ENCODE measurements around the gene ATG9A.

ATG9A gene

DNA sequence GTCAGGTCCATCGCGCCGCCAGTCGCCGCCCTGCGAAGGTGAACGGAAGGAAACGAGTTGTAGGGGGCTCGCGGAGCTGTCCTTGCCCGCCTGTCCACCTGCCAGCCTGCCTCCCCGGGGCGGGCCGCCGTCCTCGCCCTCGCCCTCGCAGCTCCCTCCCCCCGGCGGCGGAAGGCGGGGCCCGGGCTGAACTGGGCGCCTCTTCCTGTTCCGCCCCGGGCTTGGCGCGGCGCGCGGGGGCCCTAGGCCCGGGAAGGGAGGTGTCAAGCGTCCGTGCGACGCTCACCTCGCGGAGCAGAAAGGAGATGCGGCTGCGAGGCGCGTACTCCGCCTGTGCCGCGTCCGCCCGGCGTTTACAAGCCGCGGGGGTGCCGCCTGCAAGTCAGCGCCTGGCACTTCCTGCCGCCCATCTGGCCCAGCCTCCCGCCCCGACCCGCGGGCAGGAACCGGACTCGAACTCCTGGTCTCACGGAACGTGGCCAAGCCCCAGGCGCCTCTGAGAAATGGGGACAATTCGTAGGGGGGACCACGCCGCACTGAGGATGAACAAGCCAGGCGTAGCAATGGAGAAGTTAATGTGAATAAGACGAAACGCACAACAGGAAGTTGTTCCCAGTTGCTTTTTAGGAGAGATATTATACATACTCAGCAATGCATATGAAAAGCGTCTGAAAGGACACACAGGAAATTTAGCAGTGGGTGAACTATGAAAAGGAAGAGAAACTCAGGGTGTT lies 52.5 kb downstream of the ATG9A start, which contains the start of gene CNPPD1:
CNPPD1 (minus strand) TSS at position 108 of the 734 bp plus-strand sequence; CDS start at position 11, 97 bp downstream.
- DNase-seq (ENCODE audit: low spot score): peak; percentile 95

DNA sequence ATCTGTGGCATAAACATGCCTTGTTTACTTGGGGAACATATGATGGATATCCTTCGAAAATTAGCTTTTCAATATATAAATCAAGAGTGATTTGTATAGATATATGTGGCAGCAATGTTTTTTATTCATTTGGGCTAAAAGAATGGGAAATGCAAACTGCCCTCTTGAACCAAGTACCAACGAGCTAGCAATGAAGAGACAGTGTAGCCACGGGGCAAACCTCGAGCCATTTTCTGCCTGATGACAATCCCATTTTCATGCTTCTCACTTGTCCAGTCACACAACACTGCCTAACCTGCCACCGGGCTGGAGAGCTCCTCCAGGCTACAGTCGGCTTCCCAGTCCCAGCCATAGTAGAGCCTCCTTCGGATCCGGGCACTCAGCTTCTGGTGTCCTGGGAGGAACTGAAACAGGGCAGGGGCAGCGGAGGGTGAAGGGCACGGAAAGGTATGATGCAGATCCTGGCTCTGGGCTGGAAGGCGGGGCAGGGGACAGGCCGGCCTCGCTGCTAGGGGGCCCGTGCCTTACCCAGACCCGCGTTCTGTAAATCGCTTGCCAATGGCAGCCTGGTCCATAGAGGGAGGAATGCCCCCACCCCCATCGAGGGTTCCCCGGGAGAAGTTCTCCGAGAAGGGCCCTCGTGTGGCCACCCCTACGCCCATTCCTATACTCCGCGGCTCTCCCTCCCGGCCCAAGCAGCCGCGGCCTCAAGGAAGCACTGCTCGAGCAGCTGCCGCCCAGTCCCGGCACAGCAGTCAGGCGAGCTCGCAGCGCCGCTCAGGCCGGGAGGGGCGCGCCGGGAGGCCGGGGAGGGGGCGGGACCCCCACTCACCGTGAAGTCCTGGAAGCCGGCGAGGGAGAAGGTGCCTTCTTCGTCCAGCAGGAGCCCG lies 53.3 kb downstream of the ATG9A start:
- peak; percentile 78 for DNase-seq (ENCODE audit: low spot score)

- DNase-seq (ENCODE audit: low spot score): no peak
These were observed 54.0 kb downstream of the ATG9A start for GRCh38 chr2:219175486-219175885.

DNA sequence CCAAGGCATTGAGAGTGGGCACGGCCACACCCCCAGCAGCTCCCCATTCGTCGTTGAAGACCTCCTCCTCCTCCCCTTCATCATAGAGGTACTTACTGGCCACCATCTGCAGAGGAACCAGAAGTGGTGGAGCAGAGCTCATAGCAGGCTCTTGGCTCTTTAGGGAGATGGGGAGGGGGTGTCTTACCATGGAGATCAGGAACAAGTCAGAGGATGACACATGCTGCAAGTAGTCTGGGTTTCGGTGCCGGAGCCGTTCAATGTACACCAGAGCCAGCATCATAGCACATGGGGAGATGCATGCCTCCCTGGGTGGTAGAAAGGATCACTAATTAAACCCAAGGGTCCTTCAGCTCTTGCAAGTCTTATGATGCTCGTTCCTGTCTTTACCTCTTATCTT lies 54.6 kb downstream of the ATG9A start:
- peak; percentile 15 for DNase-seq (ENCODE audit: low spot score)

- peak; percentile 12 for DNase-seq (ENCODE audit: low spot score)
These were observed 55.3 kb downstream of the ATG9A start for GRCh38 chr2:219174146-219174545.

GRCh38 chr2:219173176-219173575 lies 56.3 kb downstream of the ATG9A start:
- no peak for DNase-seq (ENCODE audit: low spot score)

- DNase-seq (ENCODE audit: low spot score): peak; percentile 23
These were observed 56.9 kb downstream of the ATG9A start for GRCh38 chr2:219172231-219173154.

DNA sequence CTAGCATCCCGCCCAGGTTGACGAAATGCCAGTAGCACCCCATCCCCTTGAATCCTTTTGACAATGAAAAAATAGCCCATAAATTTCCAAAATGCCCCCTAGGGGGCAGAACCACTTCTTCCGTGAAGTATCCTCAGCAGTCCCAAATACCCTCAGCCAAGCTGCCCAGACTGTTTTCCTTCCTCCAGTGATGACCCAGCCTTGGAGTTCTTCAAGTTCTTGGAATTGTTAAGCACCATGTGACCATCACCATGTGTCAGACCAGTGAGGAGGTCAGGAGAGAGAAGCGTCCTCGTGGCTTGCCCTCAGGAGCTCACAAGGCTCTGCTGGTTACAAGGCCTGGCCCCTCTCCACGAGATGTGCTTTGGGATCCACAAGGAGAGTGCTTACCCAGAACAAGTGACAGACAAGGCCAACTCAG lies 58.2 kb downstream of the ATG9A start:
- peak; percentile 82 for DNase-seq (ENCODE audit: low spot score)

DNA sequence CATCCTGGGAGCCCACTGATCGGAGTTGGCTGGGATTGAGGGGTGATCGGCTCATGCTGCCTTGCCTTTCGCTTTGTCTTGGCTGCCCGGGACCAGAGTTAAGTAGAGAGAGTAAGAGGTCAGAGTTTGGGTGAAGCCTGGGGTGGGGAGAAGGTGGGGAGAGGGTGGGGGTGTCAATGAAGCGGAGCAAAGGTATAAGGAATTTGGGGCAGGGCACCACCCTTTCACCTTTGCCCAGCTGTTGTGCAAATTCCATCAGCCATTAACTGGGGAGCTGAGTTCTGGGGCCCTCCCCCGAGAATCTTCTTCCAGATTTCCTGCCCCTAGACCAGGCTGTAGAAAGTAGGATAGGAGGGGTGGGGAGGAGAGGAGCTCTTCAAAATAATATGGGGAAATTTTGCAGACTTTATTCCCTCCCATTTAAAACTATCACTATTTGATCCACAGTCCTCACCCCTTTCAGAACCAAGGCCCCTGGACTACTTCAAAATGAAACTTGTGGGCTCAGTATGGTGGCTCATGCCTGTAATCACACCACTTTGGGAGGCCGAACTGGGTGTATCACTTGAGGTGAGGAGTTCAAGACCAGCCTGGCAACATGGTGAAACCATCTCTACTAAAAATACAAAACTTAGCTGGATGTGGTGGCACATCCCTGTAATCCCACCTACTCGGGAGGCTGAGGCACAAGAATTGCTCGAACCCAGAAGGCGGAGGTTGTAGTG lies 59.3 kb downstream of the ATG9A start, which contains the start of gene SLC23A3:
SLC23A3 (minus strand) TSS at position 100 of the 725 bp plus-strand sequence; CDS start at position 55, 45 bp downstream.
- peak; percentile 5 for DNase-seq (ENCODE audit: low spot score)

All from hematopoietic multipotent progenitor cell treated with erythropoietin and hydrocortisone succinate and interleukin-3 and kit ligand, for 17 days (in vitro differentiated cells).